HG02623 (cell line): Measurements from ENCODE around the gene CFAP210.
A peak's percentile ranks its signal among the peaks of the same experiment; 100 is the strongest.

Experiments
- ATAC-seq: cut with Tn5 transposase; IDR thresholded peaks from one replicate; pipeline ENCODE4 v1.9.1; 2021; ENCODE audit warnings: moderate library complexity; ENCODE audit not compliant: unreplicated experiment

CFAP210 gene

DNA sequence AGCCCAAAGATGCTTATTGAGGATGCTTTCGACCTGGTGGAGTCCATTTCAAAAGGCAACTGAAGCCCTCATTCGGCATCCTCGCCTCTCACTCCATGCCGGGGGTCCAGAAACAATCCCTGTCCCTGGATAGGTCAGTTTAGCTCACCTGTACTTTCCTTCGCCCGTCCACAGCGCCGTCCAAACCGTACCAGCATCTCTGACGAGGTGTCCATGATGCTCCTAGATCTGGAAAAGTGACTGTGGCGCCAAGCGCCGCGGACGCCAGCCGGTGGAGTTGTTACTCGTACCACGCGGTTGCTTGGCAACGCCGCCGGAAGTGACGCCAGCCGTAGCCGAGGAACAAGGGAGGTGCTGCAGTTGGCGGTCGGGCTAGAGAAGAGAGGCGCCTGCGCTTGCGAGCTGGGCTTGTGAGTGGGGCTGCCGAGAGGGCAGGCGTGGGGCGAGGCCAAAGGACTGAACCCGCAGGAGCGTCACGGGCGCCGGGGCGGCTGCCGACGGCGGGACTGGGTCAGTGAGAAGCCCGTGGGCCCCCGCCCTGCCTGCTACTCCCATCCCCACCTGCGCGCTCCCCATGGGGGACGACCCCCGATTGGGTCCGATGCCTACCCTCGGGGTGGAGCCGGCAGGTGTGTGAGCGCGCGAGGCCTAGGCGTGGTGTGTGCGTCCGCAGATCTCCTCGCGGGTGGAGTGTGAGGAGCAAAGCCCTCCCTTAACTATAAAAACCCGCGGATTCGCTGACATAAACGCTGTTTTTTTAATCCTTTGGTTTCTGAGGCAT, at the start of gene CFAP210, which contains the start of gene PHOSPHO2:
TSS of gene CFAP210 (minus strand) at position 293 of the 781 bp plus-strand sequence. CDS start at position 215, 78 bp downstream.
TSS of gene PHOSPHO2 (plus strand) at position 357 of the 781 bp plus-strand sequence. CDS start 6,503 bp downstream, outside the sequence.
- peak; percentile 99 for ATAC-seq

DNA sequence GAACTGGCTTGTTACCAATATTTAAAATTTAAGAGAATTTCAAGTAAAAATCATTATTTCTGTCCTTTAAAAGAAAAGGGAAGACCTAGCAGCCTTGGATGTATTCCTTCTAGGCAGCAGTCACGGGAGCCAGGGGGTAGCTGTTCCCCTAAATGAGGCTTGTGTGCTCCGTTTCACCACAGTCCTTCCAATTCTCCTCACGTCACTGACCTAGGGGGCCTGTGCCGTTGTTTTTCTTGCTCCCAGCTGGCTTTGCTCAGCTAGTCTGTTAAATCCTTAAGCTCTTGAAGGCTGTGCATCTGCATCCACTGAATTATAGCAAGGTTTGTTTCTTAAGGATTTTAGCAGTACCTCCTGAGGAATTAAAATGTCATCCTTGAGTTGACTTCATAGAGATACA, 49.3 kb upstream of the CFAP210 start:
- ATAC-seq: no peak

GRCh38 chr2:169739351-169739750, 45.1 kb upstream of the CFAP210 start:
- no peak for ATAC-seq

GRCh38 chr2:169738566-169739229, 44.5 kb upstream of the CFAP210 start:
- ATAC-seq: no peak

- no peak for ATAC-seq
Measured at GRCh38 chr2:169736902-169737301, 42.7 kb upstream of the CFAP210 start.

DNA sequence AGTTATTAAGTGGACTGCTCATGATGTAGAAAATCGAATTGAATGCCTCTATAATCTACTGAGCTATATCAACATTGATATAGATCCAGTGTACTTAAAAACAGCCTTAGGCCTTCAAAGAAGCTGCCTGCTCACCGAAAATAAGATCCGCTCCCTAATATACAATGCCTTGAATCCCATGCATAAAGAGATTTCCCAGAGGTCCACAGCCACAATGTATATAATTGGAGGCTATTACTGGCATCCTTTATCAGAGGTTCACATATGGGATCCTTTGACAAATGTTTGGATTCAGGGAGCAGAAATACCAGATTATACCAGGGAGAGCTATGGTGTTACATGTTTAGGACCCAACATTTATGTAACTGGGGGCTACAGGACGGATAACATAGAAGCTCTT, 41.4 kb upstream of the CFAP210 start:
- ATAC-seq: no peak

DNA sequence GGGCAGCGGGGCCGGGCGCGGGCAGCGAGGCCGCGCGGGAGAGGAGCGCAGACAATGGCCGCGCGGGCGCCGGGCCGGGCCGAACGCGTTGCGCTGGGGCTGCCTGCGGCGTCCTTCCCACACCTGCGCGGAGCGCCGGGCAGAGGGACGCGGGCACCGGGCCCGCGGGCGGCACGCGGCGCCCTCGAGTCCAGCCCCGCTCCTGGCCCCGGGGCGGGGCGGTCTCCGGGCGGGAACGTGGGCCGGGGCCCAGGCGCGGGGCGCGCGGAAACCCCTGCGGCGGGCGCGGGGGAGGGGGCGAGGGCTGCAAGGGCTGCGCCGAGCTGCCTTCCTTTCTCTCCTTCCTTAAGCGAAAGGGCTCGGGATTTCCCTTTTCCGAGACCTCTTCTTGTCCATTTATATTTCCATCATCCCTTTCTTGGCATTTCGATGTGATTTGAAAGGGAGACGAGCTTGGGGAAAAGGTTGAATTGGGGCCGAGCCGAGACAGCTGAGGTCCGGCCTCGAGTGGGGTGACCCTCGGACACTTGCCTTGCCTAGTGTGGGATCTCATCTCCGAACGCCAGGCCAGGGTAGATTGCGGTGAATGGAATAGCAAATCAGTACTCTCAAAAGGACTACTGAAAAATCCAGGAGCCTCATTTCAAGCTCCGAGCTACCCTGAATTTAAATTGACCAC, 40.1 kb upstream of the CFAP210 start:
- ATAC-seq: peak; percentile 33

GRCh38 chr2:169732583-169733358, 38.6 kb upstream of the CFAP210 start:
- ATAC-seq: no peak

- no peak for ATAC-seq
Measured at GRCh38 chr2:169732075-169732474, 37.9 kb upstream of the CFAP210 start.

- no peak for ATAC-seq
Measured at GRCh38 chr2:169729274-169729605, 35.0 kb upstream of the CFAP210 start.

GRCh38 chr2:169727065-169727464, 32.9 kb upstream of the CFAP210 start:
- no peak for ATAC-seq

- no peak for ATAC-seq
Measured at GRCh38 chr2:169721016-169721415, 26.8 kb upstream of the CFAP210 start.

DNA sequence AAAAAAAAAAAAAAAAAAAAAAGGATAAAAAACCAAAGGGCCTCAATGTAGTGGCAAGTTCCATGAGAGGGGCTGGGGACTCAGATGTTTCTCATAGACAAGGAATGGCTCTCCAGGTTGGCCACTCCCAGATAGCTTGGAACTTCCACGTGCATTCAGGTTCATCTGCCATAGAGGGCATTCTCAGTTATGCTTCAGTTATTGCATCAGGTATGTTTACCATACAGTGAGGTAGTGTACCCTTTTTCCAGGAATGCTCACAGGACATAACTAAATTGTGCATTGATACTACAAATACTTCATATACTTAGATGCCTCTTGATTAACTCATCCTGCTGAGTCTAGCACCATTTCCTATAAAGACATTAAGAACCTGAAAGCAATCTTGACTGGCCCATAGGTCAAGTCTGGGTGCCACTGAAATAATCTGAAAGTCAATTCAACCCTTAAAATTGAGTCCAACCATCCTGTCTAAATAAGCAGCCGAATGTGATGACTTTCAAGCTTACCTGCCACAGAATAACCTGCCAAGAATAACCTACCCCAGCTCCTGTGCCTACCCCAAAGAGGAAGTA, 24.8 kb upstream of the CFAP210 start:
- ATAC-seq: no peak

DNA sequence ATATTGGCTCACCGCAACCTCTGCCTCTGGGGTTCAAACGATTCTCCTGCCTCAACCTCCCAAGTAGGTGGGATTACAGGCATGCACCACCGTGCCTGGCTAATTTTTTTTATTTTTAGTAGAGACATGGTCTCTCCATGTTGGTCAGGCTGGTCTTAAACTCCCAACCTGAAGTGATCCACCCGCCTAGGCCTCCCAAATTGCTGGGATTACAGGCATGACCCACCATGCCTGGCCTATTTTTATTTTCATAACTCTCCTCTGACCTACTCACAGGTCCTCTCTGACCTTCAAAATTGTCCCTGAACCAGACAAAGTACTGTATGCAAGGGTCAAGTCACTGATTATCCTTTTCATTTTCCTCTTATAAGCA, 23.5 kb upstream of the CFAP210 start:
- ATAC-seq: no peak

DNA sequence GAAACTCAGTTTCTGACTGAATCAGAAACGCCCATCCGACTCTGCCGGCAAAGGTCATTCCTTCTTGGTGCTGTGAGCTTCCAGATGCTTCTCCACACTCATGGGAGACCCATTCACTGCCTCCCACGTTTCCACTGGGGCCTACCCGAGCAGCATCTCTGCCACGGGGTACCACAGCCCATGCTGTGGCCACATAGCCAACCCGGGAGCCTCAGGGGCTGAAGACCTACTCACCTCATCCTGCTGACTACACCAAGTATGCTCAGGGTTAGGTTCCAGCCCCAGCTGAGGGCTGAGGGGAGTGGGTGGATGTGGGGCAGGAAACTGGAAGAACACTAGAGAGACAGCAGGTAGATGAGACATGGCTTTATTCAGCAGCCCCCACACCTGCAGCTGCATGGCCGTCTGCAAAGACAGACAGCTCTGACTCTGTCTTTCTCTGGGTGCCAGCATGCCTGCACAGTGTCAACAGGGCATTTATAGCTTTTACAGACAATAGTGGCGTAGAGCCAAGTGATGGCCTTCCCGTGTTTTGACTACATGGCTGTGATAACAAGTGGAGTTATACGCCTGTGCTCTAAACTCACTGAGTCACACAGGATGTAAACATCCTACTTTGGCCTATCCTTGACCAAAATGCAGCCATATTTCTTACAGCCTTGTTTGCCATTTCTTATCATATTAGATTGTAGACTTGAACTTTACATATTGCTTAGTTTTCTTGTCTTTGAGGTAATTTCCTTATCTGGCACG, 22.9 kb upstream of the CFAP210 start:
- ATAC-seq: no peak

DNA sequence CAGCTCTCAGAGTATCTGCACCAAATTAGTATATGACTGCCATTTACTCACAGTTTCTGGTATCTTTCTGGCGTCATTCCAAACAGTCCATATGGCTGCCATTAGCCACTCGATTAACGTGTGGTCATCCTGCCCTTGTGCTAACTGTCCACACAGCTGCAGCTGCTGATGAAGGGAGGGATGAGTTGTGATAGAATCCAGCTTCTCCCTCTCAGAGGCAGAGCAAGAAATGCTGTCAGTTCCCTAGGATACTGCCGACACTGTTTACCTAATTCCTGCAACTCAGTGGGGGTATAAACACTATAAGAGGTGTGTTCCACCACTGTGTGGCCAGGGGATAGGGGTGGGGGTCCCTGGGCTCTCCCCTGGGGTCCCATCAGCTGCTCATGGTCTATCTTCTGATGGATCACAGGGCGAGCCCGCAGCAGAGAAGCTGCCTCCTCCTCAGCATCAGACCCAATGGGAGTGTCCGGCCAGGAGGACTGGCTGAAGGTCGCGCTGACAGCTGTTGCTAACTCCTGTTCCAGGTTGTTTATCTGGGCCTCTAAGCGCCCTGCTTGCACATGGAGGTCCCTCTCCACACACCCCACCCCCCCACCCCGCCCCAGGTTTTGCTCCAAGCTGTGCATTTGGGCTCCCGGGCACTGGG, 22.2 kb upstream of the CFAP210 start:
- ATAC-seq: no peak

GRCh38 chr2:169715379-169716237, 21.4 kb upstream of the CFAP210 start:
- no peak for ATAC-seq

DNA sequence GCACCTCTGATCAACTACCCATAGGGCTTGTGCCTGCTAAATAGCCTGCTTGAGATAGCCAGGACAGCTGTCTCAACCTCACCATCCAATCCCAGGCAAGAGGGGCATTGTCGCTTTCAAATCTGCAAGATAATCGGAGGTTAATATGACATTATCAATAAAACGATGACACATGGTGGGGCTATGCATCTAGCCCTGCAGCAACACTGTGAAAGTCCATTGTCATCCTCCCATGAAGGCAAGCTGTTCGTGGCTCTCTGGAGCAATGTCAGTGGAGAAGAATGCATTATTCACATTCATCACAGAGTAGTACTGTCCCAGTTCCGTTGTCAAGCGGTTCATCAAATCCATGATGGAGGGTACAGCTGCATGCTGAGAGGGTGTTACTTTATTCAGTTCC, 20.5 kb upstream of the CFAP210 start:
- ATAC-seq: no peak

GRCh38 chr2:169713331-169713730, 19.1 kb upstream of the CFAP210 start:
- no peak for ATAC-seq
